GM10248 (cell line): ENCODE data around the gene MAML3.

Source experiments
- CTCF ChIA-PET: fragments of 300-600 bp; sonication (Branson Sonifier 250); formaldehyde crosslinking; extraction: SDS; loops from one replicate; lab custom pipeline; 2021; ENCODE audit warnings: antibody characterized with exemption; lab: Yijun Ruan, JAX
- POLR2A ChIA-PET: fragments of 350-650 bp; sonication (Branson Sonifier 250); formaldehyde crosslinking; extraction: SDS; loops from one replicate; lab custom pipeline; 2020; ENCODE audit warnings: antibody characterized with exemption; lab: Yijun Ruan, JAX
- DNase-seq: peaks from one replicate; pipeline ENCODE4 v3.0.0; 2012; ENCODE audit errors: extremely low spot score
- TF ChIP-seq, protein P1 (sequence below): IDR thresholded peaks from 2 replicates; pipeline ENCODE4 v1.5.1; 2012; ENCODE audit warnings: mild to moderate bottlenecking, low read depth; ENCODE audit errors: extremely low read depth, missing control alignments, control extremely low read depth

The MAML3 gene

DNA sequence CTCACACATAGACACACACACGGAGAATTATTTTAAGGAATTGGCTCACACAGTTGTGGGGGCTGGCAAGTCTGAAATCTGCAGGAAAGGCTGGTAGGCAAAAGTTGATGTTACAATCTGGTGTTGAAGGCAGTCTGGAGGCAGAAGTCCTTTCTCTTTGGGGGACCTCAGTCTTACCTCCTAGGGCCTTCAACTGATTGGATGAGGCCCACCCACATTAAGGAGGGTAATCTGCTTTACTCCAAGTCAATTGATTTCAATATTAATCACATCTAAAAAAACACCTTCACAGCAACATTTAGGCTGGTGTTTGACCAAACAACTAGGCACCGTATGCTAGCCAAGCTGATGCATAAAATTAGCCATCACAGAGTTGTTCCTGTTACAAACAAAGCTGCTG is 477.6 kb downstream of the MAML3 start:
- POLR2A ChIA-PET: no interaction called here
- CTCF ChIA-PET: no interaction called here
- TF ChIP-seq, protein P1, sequence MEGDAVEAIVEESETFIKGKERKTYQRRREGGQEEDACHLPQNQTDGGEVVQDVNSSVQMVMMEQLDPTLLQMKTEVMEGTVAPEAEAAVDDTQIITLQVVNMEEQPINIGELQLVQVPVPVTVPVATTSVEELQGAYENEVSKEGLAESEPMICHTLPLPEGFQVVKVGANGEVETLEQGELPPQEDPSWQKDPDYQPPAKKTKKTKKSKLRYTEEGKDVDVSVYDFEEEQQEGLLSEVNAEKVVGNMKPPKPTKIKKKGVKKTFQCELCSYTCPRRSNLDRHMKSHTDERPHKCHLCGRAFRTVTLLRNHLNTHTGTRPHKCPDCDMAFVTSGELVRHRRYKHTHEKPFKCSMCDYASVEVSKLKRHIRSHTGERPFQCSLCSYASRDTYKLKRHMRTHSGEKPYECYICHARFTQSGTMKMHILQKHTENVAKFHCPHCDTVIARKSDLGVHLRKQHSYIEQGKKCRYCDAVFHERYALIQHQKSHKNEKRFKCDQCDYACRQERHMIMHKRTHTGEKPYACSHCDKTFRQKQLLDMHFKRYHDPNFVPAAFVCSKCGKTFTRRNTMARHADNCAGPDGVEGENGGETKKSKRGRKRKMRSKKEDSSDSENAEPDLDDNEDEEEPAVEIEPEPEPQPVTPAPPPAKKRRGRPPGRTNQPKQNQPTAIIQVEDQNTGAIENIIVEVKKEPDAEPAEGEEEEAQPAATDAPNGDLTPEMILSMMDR: no peak
- DNase-seq: no peak

DNA sequence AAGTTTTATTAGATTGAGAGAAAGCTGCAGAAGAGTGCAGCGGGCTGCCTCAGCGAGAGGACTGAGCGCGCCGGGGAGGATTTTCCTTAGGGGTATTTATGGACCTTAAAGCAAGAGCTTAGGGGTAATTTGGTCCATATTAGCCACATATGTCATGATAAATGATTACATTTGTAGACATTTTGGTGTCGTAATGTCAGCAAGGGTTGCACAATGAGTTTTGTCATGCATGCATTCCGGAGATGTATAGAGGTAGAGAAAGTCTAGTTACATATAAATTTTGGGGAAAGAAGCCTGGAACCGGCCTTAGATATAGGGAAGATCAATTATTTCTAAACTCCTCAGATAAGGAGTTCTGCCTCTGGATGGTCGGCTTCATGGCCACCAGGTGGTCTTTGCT is 478.3 kb downstream of the MAML3 start:
- DNase-seq: no peak
- POLR2A ChIA-PET: no interaction called here
- CTCF ChIA-PET: interaction anchor here (14.3 kb wide), 1 partner anchor 20 kb away, joined by 176 read pairs; no protein-coding TSS in a partner anchor
- TF ChIP-seq, protein P1: no peak

DNA sequence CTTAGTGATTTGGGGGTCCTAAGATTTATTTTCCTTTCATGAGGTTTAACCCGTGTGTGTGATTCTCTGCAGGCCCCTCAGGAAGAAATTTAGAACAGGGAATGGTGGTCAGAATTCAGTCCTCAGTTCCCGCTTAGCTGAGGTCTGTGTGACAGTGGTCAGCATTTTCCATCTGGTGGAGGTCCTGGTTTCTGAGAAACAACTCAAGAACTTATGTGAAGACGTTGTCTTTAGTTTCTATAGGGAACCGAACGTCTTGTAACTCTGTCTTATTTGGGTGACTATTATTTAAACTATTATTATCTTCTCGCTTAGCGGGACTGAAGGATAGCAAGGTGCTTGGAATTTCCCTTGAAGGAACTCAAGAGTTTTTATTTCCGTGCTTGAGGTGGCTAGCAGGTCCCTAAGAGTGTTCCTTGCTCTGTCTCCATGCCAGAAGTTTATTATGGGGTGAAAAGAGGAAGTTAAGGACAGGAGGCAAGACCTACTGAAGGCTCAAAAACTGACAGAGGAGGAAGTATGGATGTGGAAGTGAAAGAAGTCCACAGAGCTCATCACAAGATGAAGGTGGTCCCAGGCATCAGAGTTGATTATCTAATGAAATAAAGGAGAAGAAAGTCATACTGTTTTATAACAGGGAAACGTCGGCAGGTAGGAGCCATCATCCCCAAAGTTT is 479.0 kb downstream of the MAML3 start:
- ChIA-PET CTCF (interaction anchor here (0.7 to 14.3 kb wide), 4 partner anchors 10 to 578 kb away, joined by 3 to 176 read pairs (median 3); partner anchors contain the start of gene MGST2), POLR2A (no interaction called here)
- DNase-seq: no peak
- TF ChIP-seq, protein P1: no peak

- TF ChIP-seq, protein P1: no peak
- CTCF ChIA-PET: interaction anchor here (0.7 to 14.3 kb wide), 2 partner anchors 11 to 17 kb away, joined by 3 to 176 read pairs; no protein-coding TSS in a partner anchor
- no peak for DNase-seq
- POLR2A ChIA-PET: no interaction called here
These were observed 481.3 kb downstream of the MAML3 start for GRCh38 chr4:139672732-139673131.

DNA sequence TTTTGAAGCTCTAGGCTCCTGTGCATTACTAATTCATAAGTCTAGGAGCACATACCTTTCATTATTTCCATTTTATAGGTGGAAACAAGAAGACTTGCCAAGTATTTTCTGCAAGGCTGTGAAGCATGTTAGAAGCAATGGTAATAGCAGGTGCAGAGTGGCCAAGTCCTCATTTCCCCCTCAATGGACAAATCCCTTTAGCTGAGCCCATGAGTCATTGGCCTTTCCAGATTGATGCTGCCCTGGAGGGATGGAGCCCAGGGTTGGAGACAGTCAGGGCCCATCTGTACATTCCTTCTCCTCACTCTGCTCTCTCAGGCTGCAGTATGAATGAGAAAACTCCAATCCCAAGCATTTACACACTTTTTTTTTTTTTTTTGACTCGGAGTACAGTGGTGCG is 481.8 kb downstream of the MAML3 start:
- ChIA-PET CTCF (interaction anchor here (14.3 kb wide), 1 partner anchor 17 kb away, joined by 176 read pairs; no protein-coding TSS in a partner anchor), POLR2A (no interaction called here)
- DNase-seq: no peak
- TF ChIP-seq, protein P1: no peak

DNA sequence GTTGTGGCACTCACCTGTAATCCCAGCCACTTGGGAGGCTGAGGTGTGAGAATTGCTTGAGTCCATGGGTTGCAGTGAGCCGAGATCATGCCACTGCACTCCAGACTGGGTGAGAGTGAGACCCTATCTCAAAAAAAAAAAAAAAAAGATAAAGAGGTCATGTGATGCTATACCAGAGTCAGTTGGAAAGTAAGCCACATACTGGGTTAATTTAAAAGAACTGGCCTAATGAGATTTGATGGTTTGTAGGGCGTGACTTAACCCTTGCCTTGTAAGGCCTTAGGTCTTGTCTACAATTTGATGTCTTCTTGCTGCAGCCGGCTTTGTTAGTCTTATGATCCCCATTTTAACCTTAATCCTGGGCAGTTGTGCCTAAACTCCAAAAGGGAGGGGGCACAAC is 483.2 kb downstream of the MAML3 start:
- ChIA-PET POLR2A (no interaction called here), CTCF (interaction anchor here (14.3 kb wide), 1 partner anchor 15 kb away, joined by 176 read pairs; no protein-coding TSS in a partner anchor)
- DNase-seq: no peak
- TF ChIP-seq, protein P1: no peak
